Measurements from ENCODE around the gene KCNAB1. TPM values are rescaled to one million over a fixed set of nuclear protein-coding genes. Genes with fewer than 3 reads are reported as not detected.

Gene KCNAB1
- total RNA-seq, 1 experiment from 2014 or later, result 1.4 TPM

- Histone ChIP-seq H3K4me1 (replicated peaks; ENCODE audit: insufficient read depth) (no peaks in the 10 kb centered on the region), H3K4me3 (no peak overlapping the region), H3K4me2 (no peak overlapping the region), H3F3A (ENCODE audit: insufficient read depth, low read depth) (no peaks in the 10 kb centered on the region), H3K9me3 (ENCODE audit: insufficient read depth, low read depth) (no peaks in the 10 kb centered on the region), H3K79me2 (ENCODE audit: low read depth) (no peaks in the 10 kb centered on the region), H4K20me1 (ENCODE audit: insufficient read depth) (no peaks in the 10 kb centered on the region), H3K36me3 (ENCODE audit: low read depth) (no peaks in the 10 kb centered on the region), H3K9me2 (ENCODE audit: insufficient read depth) (no peaks in the 10 kb centered on the region), H3K27me3 (ENCODE audit: insufficient read depth, low read depth) (no peaks in the 10 kb centered on the region), H2AFZ (0 out of 2 replicates have a peak overlapping the region, but pooled peaks have one; percentile 34), H3K27ac (no peak overlapping the region)
- POLR2A ChIA-PET (ENCODE audit: unreplicated experiment), result no interaction called here
- intact Hi-C loops (cut with micrococcal nuclease; ENCODE audit: unreplicated experiment), result no loop called here
- no TSS peak for BruUV-seq (replicated peaks)
- DNase-seq, result no peak
- CTCF ChIA-PET, result no interaction called here
- TF ChIP-seq CTCF (conservative IDR thresholded peaks at IDR 0.05) (no peak), EZH2 (IDR thresholded peaks at IDR 0.05; ENCODE audit: low read depth) (no peak)
Observed at GRCh38 chr3:156358232-156358631, 237.9 kb downstream of the KCNAB1 start.

GRCh38 chr3:156359368-156359767 lies 239.0 kb downstream of the KCNAB1 start:
- DNase-seq, result no peak
- H3K4me3 ChIP-seq, result no peak overlapping the region
- ChIA-PET POLR2A (ENCODE audit: unreplicated experiment) (no interaction called here), CTCF (no interaction called here)
- H3K9me3 ChIP-seq (ENCODE audit: insufficient read depth, low read depth), result no peaks in the 10 kb centered on the region
- H3K4me2 ChIP-seq, result no peak overlapping the region
- H4K20me1 ChIP-seq (ENCODE audit: insufficient read depth), result no peaks in the 10 kb centered on the region
- H3K79me2 ChIP-seq (ENCODE audit: low read depth), result no peaks in the 10 kb centered on the region
- no TSS peak for BruUV-seq (replicated peaks)
- no peak overlapping the region for H3K27ac ChIP-seq
- no peaks in the 10 kb centered on the region for H3K9me2 ChIP-seq (ENCODE audit: insufficient read depth)
- H3F3A ChIP-seq (ENCODE audit: insufficient read depth, low read depth), result no peaks in the 10 kb centered on the region
- intact Hi-C loops (cut with micrococcal nuclease; ENCODE audit: unreplicated experiment), result no loop called here
- 0 out of 2 replicates have a peak, but pooled peaks cover 7% of the 10 kb centered on the region for H3K27me3 ChIP-seq (ENCODE audit: insufficient read depth, low read depth)
- no peaks in the 10 kb centered on the region for H3K36me3 ChIP-seq (ENCODE audit: low read depth)
- no peaks in the 10 kb centered on the region for H3K4me1 ChIP-seq (replicated peaks; ENCODE audit: insufficient read depth)
- H2AFZ ChIP-seq, result no peak overlapping the region
- no peak for TF ChIP-seq EZH2 (IDR thresholded peaks at IDR 0.05; ENCODE audit: low read depth)
- no peak for TF ChIP-seq CTCF (conservative IDR thresholded peaks at IDR 0.05)

DNA sequence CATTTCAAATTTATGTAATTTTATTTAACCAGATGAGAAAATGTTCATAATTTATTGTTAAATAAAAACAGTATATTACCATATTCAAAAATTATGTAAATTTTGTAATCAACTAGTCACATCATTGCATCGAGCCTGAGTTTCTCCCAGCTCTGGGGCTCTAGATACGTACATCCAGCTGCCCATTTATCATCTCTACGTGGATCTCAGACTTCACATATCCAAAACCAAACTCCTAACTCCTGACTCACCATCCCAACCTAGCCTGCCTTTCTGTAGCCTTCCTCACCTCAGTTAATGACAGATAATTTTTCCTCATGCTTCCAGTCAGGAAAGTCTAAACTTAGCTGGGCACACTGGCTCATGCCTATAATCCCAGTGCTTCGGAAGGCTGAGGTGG lies 239.7 kb downstream of the KCNAB1 start:
- no peaks in the 10 kb centered on the region for H3K9me2 ChIP-seq (ENCODE audit: insufficient read depth)
- no peak overlapping the region for H2AFZ ChIP-seq

More for the DNA sequence above, 239.7 kb downstream of the KCNAB1 start:
- Histone ChIP-seq H3K4me3 (no peak overlapping the region), H3K9me3 (ENCODE audit: insufficient read depth, low read depth) (no peaks in the 10 kb centered on the region), H3K27me3 (ENCODE audit: insufficient read depth, low read depth) (0 out of 2 replicates have a peak, but pooled peaks cover 7% of the 10 kb centered on the region), H3K79me2 (ENCODE audit: low read depth) (no peaks in the 10 kb centered on the region), H3K27ac (no peak overlapping the region), H3K4me1 (replicated peaks; ENCODE audit: insufficient read depth) (no peaks in the 10 kb centered on the region), H4K20me1 (ENCODE audit: insufficient read depth) (no peaks in the 10 kb centered on the region), H3K4me2 (no peak overlapping the region), H3F3A (ENCODE audit: insufficient read depth, low read depth) (no peaks in the 10 kb centered on the region), H3K36me3 (ENCODE audit: low read depth) (no peaks in the 10 kb centered on the region)
- ChIA-PET POLR2A (ENCODE audit: unreplicated experiment) (interaction anchor here (0.6 kb wide), 1 partner anchor 165 kb away, joined by 6 read pairs; no protein-coding TSS in a partner anchor), CTCF (interaction anchor here (0.6 kb wide), 1 partner anchor 15 kb away, joined by 5 read pairs; no protein-coding TSS in a partner anchor)
- intact Hi-C loops (cut with micrococcal nuclease; ENCODE audit: unreplicated experiment), result no loop called here
- BruUV-seq (replicated peaks), result no TSS peak
- no peak for DNase-seq
- TF ChIP-seq CTCF (conservative IDR thresholded peaks at IDR 0.05) (no peak), EZH2 (IDR thresholded peaks at IDR 0.05; ENCODE audit: low read depth) (no peak)

All from PC-9 (cell line).